Gastrocnemius medialis (tissue), 4 donors: Measurements from ENCODE around the gene FMN2. TPM values are rescaled to one million over a fixed set of nuclear protein-coding genes. Genes with fewer than 3 reads are reported as not detected.

Experiments used
- ATAC-seq, 2 donors: fragments of 150-250 bp; one replicate each; pipeline ENCODE4 v1.9.1; 2016
- DNase-seq, 2 donors: peaks; one replicate each; pipeline ENCODE4 v3.0.0-alpha.2; 2019
- H3K27ac ChIP-seq, 4 donors: fragments of 200-600 bp; sonication (generic); 1 replicate in 1 of 4; 2 replicates in 3 of 4; pipeline ENCODE4 v1.5.1; 2016 to 2018; ENCODE audit warnings: mild to moderate bottlenecking in 2 of 4, moderate library complexity in 1 of 4
- H3K27me3 ChIP-seq, 3 donors: fragments of 200-600 bp; sonication (generic) in 2 of 3; 1 replicate in 1 of 3; 2 replicates in 2 of 3; pipeline versions ENCODE4 v1.5.1 to v1.6.0; 2016 to 2019; ENCODE audit warnings: mild to moderate bottlenecking in 1 of 3, moderate library complexity in 1 of 3
- H3K36me3 ChIP-seq, 2 donors: fragments of 200-600 bp; sonication (generic) in 1 of 2; one replicate each; pipeline ENCODE4 v1.5.1; 2017 to 2018
- H3K4me1 ChIP-seq, 2 donors: fragments of 200-600 bp; sonication (generic) in 1 of 2; one replicate each; pipeline ENCODE4 v1.5.1; 2016 to 2017; ENCODE audit warnings: mild to moderate bottlenecking in 2 of 2
- H3K4me3 ChIP-seq, 4 donors: fragments of 200-600 bp; sonication (generic) in 3 of 4; 1 replicate in 1 of 4; 2 replicates in 3 of 4; pipeline ENCODE4 v1.5.1; 2016 to 2019; ENCODE audit warnings: mild to moderate bottlenecking in 2 of 4
- H3K9me3 ChIP-seq, 3 donors: fragments of 200-600 bp; sonication (generic) in 2 of 3; 1 replicate in 1 of 3; 2 replicates in 2 of 3; pipeline ENCODE4 v1.5.1; 2016 to 2019
- POLR2A ChIP-seq, 2 donors: fragments of 450-650 bp; IDR thresholded peaks; one replicate each; pipeline ENCODE4 v1.6.1; 2017; ENCODE audit warnings: antibody characterized with exemption in 2 of 2, mild to moderate bottlenecking in 2 of 2, moderate library complexity in 2 of 2
- in situ Hi-C, 4 donors: fragments of 200-750 bp; cut with MboI; loops; one replicate each; pipeline versions ENCODE4 v1.15.0 to v1.8.0; 2017; ENCODE audit warnings: low sequenced_read_pairs in 4 of 4
- intact Hi-C: fragments of 100-400 bp; cut with DNase I; formaldehyde crosslinking; loops from one replicate; pipeline ENCODE4 v1.15.1; 2023; ENCODE audit warnings: low total_unique reads
- total RNA-seq, 4 donors: library from RNA; depleted of rRNA; stranded (reverse); fragments of >200 nt; gene quantifications; one replicate each; pipeline versions ENCODE4 v1.1.0 to v1.2.3, GENCODE V29; 2016
- TF ChIP-seq, protein P1 (sequence below), 5 experiments: fragments of 450-650 bp in 3 of 5; fragments of 200-600 bp in 2 of 5; sonication (generic) in 2 of 5; IDR thresholded peaks in 4 of 5; conservative IDR thresholded peaks in 1 of 5; 1 replicate in 4 of 5; 2 replicates in 1 of 5; pipeline ENCODE4 v1.5.1; 2016 to 2019; ENCODE audit warnings: antibody characterized with exemption in 5 of 5, mild to moderate bottlenecking in 3 of 5, moderate library complexity in 3 of 5

The FMN2 gene
- total RNA-seq, 4 donors from 2014 or later: 0.51 TPM; not detected in 3

- Histone ChIP-seq H3K4me3 (peak overlapping the region in 3 of 4 donors; percentile 9 to 34 (median 22)), H3K36me3 (no peaks in the 10 kb centered on the region), H3K4me1 (peaks cover 0 to 4% of the 10 kb centered on the region in 2 donors), H3K9me3 (no peaks in the 10 kb centered on the region), H3K27me3 (peaks cover 37 to 61% (median 44%) of the 10 kb centered on the region in 3 donors), H3K27ac (no peak overlapping the region)
- no peak for DNase-seq
- intact Hi-C loops: no loop called here
- TF ChIP-seq, protein P1, sequence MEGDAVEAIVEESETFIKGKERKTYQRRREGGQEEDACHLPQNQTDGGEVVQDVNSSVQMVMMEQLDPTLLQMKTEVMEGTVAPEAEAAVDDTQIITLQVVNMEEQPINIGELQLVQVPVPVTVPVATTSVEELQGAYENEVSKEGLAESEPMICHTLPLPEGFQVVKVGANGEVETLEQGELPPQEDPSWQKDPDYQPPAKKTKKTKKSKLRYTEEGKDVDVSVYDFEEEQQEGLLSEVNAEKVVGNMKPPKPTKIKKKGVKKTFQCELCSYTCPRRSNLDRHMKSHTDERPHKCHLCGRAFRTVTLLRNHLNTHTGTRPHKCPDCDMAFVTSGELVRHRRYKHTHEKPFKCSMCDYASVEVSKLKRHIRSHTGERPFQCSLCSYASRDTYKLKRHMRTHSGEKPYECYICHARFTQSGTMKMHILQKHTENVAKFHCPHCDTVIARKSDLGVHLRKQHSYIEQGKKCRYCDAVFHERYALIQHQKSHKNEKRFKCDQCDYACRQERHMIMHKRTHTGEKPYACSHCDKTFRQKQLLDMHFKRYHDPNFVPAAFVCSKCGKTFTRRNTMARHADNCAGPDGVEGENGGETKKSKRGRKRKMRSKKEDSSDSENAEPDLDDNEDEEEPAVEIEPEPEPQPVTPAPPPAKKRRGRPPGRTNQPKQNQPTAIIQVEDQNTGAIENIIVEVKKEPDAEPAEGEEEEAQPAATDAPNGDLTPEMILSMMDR (IDR thresholded peaks at IDR 0.05 in 4 of 5, conservative IDR thresholded peaks at IDR 0.05 in 1 of 5): no peak
- no peak for TF ChIP-seq POLR2A (IDR thresholded peaks at IDR 0.05)
- in situ Hi-C loops: no loop called here
- ATAC-seq: no peak
Observed at GRCh38 chr1:240092301-240093119, 827 bp downstream of the FMN2 start.

- intact Hi-C loops: no loop called here
Observed at GRCh38 chr1:240093120-240093961, 1.7 kb downstream of the FMN2 start.

DNA sequence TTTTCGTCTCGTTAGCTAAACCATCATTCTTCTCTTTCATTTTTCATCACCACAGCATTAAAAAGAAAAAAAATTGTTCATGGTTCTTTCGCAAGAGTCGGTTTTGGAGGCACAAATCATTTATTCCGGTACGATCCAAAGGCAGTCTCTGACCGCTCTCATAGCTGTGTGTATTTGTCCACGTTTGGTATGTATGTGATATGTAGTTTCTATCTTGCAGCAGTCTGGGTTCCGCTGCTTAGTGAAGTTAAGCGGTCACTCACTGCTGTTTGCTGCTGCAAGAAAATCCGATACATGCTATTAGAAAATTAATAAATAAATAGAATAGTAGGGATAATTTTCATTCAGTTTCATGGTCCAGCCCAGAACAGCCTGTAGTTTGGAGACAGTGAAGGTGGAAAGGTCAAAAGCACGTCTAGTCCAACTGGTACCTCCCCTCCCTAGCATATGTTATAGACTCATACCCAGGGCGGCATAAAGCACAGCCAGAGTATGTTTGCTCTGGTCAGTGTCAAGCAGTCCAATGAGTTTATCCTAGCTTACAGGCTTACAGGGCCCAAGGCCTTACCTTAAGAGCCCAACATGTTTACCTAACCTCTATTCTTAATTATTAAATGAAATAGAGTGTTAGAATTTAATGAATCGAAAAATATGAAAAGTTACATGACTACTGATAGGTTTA lies 2.5 kb downstream of the FMN2 start:
- Histone ChIP-seq H3K27me3 (peaks cover 34 to 56% (median 44%) of the 10 kb centered on the region in 3 donors), H3K4me3 (no peak overlapping the region), H3K27ac (no peak overlapping the region), H3K36me3 (no peaks in the 10 kb centered on the region), H3K4me1 (peaks cover 0 to 4% of the 10 kb centered on the region in 2 donors), H3K9me3 (no peaks in the 10 kb centered on the region)
- intact Hi-C loops (no loop called here), in situ Hi-C loops (no loop called here)
- TF ChIP-seq, protein P1 (IDR thresholded peaks at IDR 0.05 in 4 of 5, conservative IDR thresholded peaks at IDR 0.05 in 1 of 5): no peak
- TF ChIP-seq POLR2A (IDR thresholded peaks at IDR 0.05): no peak
- no peak for DNase-seq
- no peak for ATAC-seq

More at GRCh38 chr1:240093120-240093961, 1.7 kb downstream of the FMN2 start:
- DNase-seq (no peak), ATAC-seq (no peak)
- H3K9me3 ChIP-seq: no peaks in the 10 kb centered on the region
- TF ChIP-seq POLR2A (IDR thresholded peaks at IDR 0.05): no peak
- TF ChIP-seq, protein P1 (IDR thresholded peaks at IDR 0.05 in 4 of 5, conservative IDR thresholded peaks at IDR 0.05 in 1 of 5): no peak
- in situ Hi-C loops: no loop called here
- no peaks in the 10 kb centered on the region for H3K36me3 ChIP-seq
- peaks cover 0 to 4% of the 10 kb centered on the region in 2 donors for H3K4me1 ChIP-seq
- H3K27ac ChIP-seq: no peak overlapping the region
- peak overlapping the region in 3 of 4 donors; percentile 9 to 34 (median 22) for H3K4me3 ChIP-seq
- peaks cover 37 to 57% (median 44%) of the 10 kb centered on the region in 3 donors for H3K27me3 ChIP-seq

- DNase-seq: no peak
- Histone ChIP-seq H3K27me3 (peaks cover 16 to 31% (median 28%) of the 10 kb centered on the region in 3 donors), H3K4me1 (peaks cover 0 to 4% of the 10 kb centered on the region in 2 donors), H3K36me3 (no peaks in the 10 kb centered on the region), H3K27ac (no peak overlapping the region), H3K9me3 (no peaks in the 10 kb centered on the region), H3K4me3 (no peak overlapping the region)
- no peak for ATAC-seq
- in situ Hi-C loops (no loop called here), intact Hi-C loops (no loop called here)
- TF ChIP-seq, protein P1 (IDR thresholded peaks at IDR 0.05 in 4 of 5, conservative IDR thresholded peaks at IDR 0.05 in 1 of 5): no peak
- no peak for TF ChIP-seq POLR2A (IDR thresholded peaks at IDR 0.05)
Observed at GRCh38 chr1:240096974-240097373, 5.3 kb downstream of the FMN2 start.
